Measurements from ENCODE around the gene CD82. TPM values are rescaled to one million over a fixed set of nuclear protein-coding genes. Genes with fewer than 3 reads are reported as not detected.

The CD82 gene
- total RNA-seq, 1 donor: 23.2 TPM

GRCh38 chr11:44536788-44537516 is 28.5 kb upstream of the CD82 start:
- peaks cover 3% of the 10 kb centered on the region for H3K27me3 ChIP-seq (ENCODE audit: insufficient read depth, low read length)
- no peaks in the 10 kb centered on the region for H3K36me3 ChIP-seq (ENCODE audit: insufficient read depth, low read length)
- no peaks in the 10 kb centered on the region for H3K9me3 ChIP-seq (ENCODE audit: low read depth, low read length)
- no peak overlapping the region for H3K4me2 ChIP-seq (ENCODE audit: insufficient read depth, low read length)
- no peak overlapping the region for H3K27ac ChIP-seq (ENCODE audit: low read depth, low read length)
- H3K79me2 ChIP-seq (ENCODE audit: insufficient read depth, low read length): no peaks in the 10 kb centered on the region
- no peaks in the 10 kb centered on the region for H3K4me1 ChIP-seq (ENCODE audit: insufficient read depth, low read length)
- H3K4me3 ChIP-seq (ENCODE audit: insufficient read depth, low read length): no peak overlapping the region
- no peak for TF ChIP-seq CTCF (IDR thresholded peaks at IDR 0.05; ENCODE audit: extremely low read depth, low read depth, low read length)
- DNase-seq (ENCODE audit: insufficient read length, low spot score, missing footprints): peak; percentile 49
- H4K20me1 ChIP-seq (ENCODE audit: insufficient read depth, low read length): no peaks in the 10 kb centered on the region
- no peak overlapping the region for H2AFZ ChIP-seq (ENCODE audit: low read length)

- H3K79me2 ChIP-seq (ENCODE audit: insufficient read depth, low read length): no peaks in the 10 kb centered on the region
- no peak for TF ChIP-seq CTCF (IDR thresholded peaks at IDR 0.05; ENCODE audit: extremely low read depth, low read depth, low read length)
- no peak overlapping the region for H3K27ac ChIP-seq (ENCODE audit: low read depth, low read length)
- no peaks in the 10 kb centered on the region for H3K36me3 ChIP-seq (ENCODE audit: insufficient read depth, low read length)
- H3K27me3 ChIP-seq (ENCODE audit: insufficient read depth, low read length): peaks cover 3% of the 10 kb centered on the region
- H3K4me1 ChIP-seq (ENCODE audit: insufficient read depth, low read length): no peaks in the 10 kb centered on the region
- H3K4me2 ChIP-seq (ENCODE audit: insufficient read depth, low read length): no peak overlapping the region
- H3K9me3 ChIP-seq (ENCODE audit: low read depth, low read length): no peaks in the 10 kb centered on the region
- no peaks in the 10 kb centered on the region for H4K20me1 ChIP-seq (ENCODE audit: insufficient read depth, low read length)
- peak; percentile 17 for DNase-seq (ENCODE audit: insufficient read length, low spot score, missing footprints)
- H2AFZ ChIP-seq (ENCODE audit: low read length): no peak overlapping the region
- no peak overlapping the region for H3K4me3 ChIP-seq (ENCODE audit: insufficient read depth, low read length)
These were observed 27.8 kb upstream of the CD82 start for GRCh38 chr11:44537679-44538078.

- peak; percentile 92 for TF ChIP-seq CTCF (IDR thresholded peaks at IDR 0.05; ENCODE audit: extremely low read depth, low read depth, low read length)
- H3K4me3 ChIP-seq (ENCODE audit: insufficient read depth, low read length): no peak overlapping the region
- no peaks in the 10 kb centered on the region for H3K4me1 ChIP-seq (ENCODE audit: insufficient read depth, low read length)
- H4K20me1 ChIP-seq (ENCODE audit: insufficient read depth, low read length): no peaks in the 10 kb centered on the region
- H3K27me3 ChIP-seq (ENCODE audit: insufficient read depth, low read length): peaks cover 3% of the 10 kb centered on the region
- peak overlapping the region; percentile 89 for H2AFZ ChIP-seq (ENCODE audit: low read length)
- no peaks in the 10 kb centered on the region for H3K79me2 ChIP-seq (ENCODE audit: insufficient read depth, low read length)
- peak overlapping the region; percentile 68 for H3K4me2 ChIP-seq (ENCODE audit: insufficient read depth, low read length)
- no peaks in the 10 kb centered on the region for H3K36me3 ChIP-seq (ENCODE audit: insufficient read depth, low read length)
- H3K9me3 ChIP-seq (ENCODE audit: low read depth, low read length): no peaks in the 10 kb centered on the region
- H3K27ac ChIP-seq (ENCODE audit: low read depth, low read length): no peak overlapping the region
- peak; percentile 98 for DNase-seq (ENCODE audit: insufficient read length, low spot score, missing footprints)
These were observed 26.9 kb upstream of the CD82 start for GRCh38 chr11:44538375-44539054.

GRCh38 chr11:44539971-44540370 is 25.5 kb upstream of the CD82 start:
- no peak overlapping the region for H3K27ac ChIP-seq (ENCODE audit: low read depth, low read length)
- H2AFZ ChIP-seq (ENCODE audit: low read length): no peak overlapping the region
- no peaks in the 10 kb centered on the region for H3K79me2 ChIP-seq (ENCODE audit: insufficient read depth, low read length)
- peaks cover 4% of the 10 kb centered on the region for H3K27me3 ChIP-seq (ENCODE audit: insufficient read depth, low read length)
- no peak for TF ChIP-seq CTCF (IDR thresholded peaks at IDR 0.05; ENCODE audit: extremely low read depth, low read depth, low read length)
- DNase-seq (ENCODE audit: insufficient read length, low spot score, missing footprints): no peak
- no peak overlapping the region for H3K4me2 ChIP-seq (ENCODE audit: insufficient read depth, low read length)
- no peaks in the 10 kb centered on the region for H4K20me1 ChIP-seq (ENCODE audit: insufficient read depth, low read length)
- H3K36me3 ChIP-seq (ENCODE audit: insufficient read depth, low read length): no peaks in the 10 kb centered on the region
- H3K4me1 ChIP-seq (ENCODE audit: insufficient read depth, low read length): no peaks in the 10 kb centered on the region
- H3K9me3 ChIP-seq (ENCODE audit: low read depth, low read length): no peaks in the 10 kb centered on the region
- H3K4me3 ChIP-seq (ENCODE audit: insufficient read depth, low read length): no peak overlapping the region
